HG02840 (cell line): ENCODE measurements around the gene NAXD.
A peak's percentile ranks its signal among the peaks of the same experiment; 100 is the strongest.
"Not testable (repeated sequence)": the region's sequence is repeated elsewhere in the genome, so short reads cannot be mapped to it uniquely, and the experiment has no call there.

ENCODE experiments used
- ATAC-seq: cut with Tn5 transposase; IDR thresholded peaks from one replicate; pipeline ENCODE4 v1.9.1; 2021; ENCODE audit warnings: mild to moderate bottlenecking, moderate library complexity, moderate number of reproducible peaks; ENCODE audit not compliant: unreplicated experiment, low FRiP score

Gene NAXD

DNA sequence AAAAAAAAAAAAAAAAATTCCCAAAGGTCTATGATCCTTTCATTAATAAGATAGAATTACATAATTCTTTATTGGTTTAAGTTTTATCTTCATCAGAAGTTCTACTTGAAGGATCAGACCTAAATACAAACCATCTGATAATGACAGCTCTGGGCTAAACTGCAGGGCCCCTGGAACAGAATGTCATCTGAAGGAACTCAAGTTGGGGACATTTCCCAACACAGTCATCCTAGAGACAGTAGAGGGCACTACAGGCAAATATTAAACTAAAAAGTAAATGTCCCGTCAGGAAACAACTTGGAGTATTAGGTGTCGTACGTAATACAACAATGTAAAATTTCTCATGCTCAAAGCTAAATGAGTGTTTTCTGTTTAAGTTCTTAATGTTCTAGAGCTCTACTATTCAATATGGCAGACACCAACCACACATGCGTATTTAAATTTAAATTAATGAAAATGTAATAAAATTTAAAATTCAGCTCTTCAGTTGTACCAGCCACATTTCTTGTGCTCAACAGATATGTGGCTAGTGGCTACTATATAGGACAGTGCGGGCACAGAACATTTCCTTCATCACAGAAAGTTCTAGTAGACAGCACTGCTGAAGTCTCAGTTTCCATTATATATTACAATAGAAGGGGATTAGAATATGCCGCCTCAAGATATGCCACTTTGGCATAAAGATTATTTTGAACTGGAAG is 21.8 kb upstream of the NAXD start:
- no peak for ATAC-seq

DNA sequence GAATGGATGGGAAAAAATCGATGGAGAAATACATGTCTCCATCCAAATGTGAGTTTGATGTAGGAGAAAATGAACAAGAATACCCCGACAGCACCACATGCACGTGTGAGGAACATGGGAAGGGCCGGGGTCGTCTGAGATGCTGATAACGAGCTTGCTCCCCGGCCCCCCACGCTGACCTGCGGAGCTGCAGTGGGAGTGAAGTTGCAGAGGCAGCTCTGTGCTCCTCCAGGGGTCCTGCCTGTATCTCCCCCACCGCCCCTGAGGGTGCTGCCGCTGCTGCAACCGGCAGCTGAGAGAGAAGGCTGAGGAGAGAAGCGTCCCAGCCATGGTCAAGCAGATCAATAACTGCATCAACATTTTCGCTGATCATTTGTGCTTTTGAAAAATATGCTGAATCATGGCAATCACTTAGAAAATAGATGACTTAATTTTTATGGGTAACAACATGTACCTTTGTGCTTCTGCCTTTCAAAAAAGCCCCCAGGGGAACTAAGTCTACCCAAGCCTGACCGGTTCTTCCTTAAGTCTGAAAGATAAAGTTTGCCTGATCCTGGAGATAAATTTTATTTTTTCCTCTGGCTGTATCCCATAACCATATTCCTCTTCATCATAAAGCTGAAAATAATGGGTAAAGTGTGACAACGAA is 18.2 kb upstream of the NAXD start:
- ATAC-seq: no peak

GRCh38 chr13:110600261-110600819 is 15.0 kb upstream of the NAXD start:
- ATAC-seq: no peak

DNA sequence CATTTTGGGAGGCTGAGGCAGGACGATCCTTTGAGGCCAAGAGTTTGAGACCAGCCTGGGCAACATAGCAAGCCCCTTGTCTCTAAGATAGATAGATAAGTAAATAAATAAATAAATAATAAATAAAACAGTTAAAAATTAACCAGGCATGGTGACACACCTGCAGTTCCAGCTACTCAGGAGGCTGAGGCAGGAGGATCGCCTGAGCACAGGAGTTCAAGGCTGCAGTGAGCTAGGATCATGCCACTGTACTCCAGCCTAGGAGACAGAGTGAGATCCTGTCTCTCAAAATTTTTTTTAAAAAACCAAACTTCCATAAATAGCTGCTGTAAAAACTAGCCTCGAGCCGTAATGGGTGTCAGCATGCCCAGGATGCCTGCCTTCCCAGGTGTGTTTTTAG is 14.4 kb upstream of the NAXD start:
- no peak for ATAC-seq

- no peak for ATAC-seq
These were observed 10.2 kb upstream of the NAXD start for GRCh38 chr13:110605132-110605531.

DNA sequence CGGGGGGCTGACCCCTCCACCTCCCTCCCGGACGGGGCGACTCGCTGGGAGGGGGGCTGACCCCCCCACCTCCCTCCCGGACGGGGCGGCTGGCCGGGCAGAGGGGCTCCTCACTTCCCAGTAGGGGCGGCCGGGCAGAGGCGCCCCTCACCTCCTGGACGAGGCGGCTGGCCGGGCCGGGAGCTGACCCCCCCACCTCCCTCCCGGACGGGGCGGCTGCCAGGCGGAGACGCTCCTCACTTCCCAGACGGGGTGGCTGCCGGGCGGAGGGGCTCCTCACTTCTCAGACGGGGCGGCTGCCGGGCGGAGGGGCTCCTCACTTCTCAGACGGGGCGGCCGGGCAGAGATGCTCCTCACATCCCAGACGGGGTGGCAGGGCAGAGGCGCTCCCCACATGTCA is 9.1 kb upstream of the NAXD start:
- not testable (repeated sequence) for ATAC-seq

DNA sequence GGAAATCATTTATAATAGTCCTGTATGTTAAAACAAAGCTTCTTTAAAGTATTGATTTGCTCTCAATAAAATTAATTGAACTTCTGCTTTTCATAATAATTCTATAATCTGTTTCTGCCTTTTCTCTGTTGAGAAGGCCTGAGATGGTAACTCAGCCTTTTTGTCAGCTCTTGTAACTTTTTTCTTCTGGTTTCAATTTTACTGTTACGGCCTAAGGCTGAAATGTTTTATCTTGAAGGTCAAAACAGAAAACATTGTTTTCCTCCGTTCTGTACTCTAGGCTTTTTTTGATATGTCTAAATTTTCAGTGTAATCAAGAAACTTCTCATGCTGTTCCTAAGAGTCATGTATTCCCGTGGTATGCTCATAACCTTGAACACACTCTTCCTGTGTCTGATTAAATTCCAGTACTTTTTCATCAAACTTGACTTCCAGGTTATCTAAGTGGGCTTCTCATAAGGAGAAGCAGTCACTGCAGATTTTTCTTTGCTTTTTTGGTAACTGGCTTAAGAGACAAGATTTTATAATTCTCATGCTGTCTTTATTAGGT is 7.6 kb upstream of the NAXD start:
- no peak for ATAC-seq

DNA sequence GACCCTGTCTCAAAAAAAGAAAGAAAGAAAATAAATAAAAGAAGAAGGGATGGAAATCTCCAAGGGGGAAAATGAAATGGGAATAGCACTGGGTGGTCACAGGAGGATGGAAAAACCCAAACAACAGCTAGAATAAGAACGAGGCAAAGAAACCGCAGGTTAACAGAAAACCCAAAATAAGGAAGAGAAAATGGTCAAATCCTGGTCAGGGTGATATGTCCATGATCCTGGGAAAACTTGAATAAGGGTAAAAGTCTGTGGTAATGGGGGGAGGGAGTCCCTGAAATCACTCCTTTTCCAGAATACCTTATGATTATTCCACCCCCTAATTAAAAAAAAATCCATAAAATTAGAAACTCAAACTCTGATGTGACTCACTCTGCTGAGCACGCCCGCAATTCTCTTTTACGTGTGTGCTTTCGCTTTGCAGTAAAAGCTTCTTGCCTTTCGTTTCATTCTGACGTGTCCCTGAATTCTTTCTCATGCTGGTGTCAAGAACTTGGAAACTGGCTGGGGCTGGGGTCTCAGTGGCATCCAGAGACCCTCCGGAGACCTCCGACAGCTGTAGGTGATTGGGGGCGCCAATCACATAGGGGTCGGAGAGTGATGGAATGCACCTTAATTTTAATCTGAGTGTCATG is 4.3 kb upstream of the NAXD start:
- ATAC-seq: no peak

DNA sequence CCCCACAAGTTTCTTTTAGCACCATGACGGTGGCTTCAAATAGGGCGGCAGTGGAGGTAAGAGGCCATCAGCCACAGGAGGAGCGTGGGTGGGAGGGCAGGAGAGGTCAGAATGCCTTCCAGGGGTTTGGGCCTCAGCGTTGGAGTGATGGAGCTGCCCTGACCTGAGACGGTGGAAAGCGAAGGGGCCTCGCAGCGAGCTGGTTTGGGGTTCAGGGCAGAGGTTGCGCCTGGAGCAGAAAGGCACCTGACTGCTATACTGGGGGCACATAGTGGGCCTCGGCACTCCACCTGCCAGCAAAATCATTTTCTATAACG is 382 bp upstream of the NAXD start:
- no peak for ATAC-seq

- ATAC-seq: peak; percentile 34
These were observed 1.1 kb downstream of the NAXD start for GRCh38 chr13:110616103-110617101.

DNA sequence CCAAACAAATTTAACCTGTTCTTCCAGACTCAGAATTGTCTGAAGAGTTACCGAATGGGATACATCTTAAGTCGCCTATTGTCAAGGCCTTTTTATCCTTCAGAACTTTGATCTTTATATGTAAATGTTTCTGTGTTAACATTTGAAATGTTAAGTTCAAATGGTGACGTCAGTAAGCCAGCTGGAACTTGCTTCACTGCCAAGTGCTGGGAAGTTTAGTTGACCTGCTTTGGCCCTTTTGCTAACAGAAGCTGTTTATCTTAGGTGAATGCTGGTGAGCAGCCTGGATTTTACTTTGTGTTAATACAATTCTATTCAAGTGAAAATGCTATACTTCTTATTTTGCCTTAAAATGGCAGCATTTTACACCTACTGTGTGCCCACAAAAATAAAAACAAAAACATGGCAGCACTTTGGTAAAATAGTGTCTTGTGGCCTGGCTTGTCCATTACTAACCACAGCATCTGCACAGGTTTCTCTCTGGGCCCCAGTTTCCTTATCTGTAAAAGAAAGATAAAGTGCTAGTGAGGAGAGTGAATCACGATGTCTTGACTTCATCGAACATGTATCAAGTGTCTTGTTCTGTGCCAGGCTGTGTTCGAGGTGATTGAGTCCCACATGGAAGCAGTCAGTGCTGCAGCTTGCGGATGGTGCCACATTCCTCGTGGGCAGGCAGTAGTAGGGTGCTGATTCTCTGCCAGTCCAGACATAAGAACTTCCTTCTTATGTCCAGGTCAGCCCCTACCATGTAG is 2.2 kb downstream of the NAXD start:
- no peak for ATAC-seq

GRCh38 chr13:110618167-110618566 is 2.8 kb downstream of the NAXD start:
- ATAC-seq: no peak

- no peak for ATAC-seq
These were observed 3.4 kb downstream of the NAXD start for GRCh38 chr13:110618780-110619179.

- no peak for ATAC-seq
These were observed 5.3 kb downstream of the NAXD start for GRCh38 chr13:110620596-110620995.

GRCh38 chr13:110624766-110625756 is 9.7 kb downstream of the NAXD start:
- no peak for ATAC-seq

GRCh38 chr13:110625771-110626321 is 10.5 kb downstream of the NAXD start:
- ATAC-seq: no peak

DNA sequence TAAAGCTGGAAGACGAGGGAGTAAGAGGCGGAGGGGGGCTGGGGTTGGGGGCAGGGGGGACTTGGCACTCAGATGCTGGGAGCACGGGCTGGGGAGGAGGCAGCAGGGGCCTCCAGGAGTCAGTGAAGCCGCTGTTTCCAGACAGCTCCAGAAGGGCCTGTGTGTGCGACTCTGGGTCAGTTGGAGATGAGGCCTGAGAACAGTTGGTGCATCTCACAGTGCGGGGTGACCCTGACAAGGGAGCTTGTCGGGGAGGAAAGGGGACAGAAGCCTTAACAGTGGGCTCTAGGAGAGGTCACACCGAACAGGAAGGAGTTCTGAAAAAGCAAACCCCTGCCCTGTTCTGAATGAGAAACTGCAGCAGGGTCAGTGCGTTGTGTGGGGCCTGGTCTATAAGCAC is 11.2 kb downstream of the NAXD start:
- no peak for ATAC-seq

GRCh38 chr13:110627351-110627750 is 12.0 kb downstream of the NAXD start:
- no peak for ATAC-seq
